HepG2 (cell line): Measurements from ENCODE around the gene TCAP.

ENCODE experiments used
- CTCF ChIP-seq: sonication (generic); formaldehyde crosslinking; IDR thresholded peaks from 2 replicates; pipeline ENCODE4 v1.5.0; 2020; ENCODE audit warnings: mild to moderate bottlenecking, missing genetic modification reagents, moderate library complexity
- EZH2 ChIP-seq: conservative IDR thresholded peaks from 2 replicates; pipeline ENCODE4 v1.6.1; 2012; ENCODE audit warnings: mild to moderate bottlenecking, low read depth, low read length, moderate library complexity
- GMEB2 ChIP-seq: IDR thresholded peaks from 2 replicates; pipeline ENCODE4 v1.6.1; 2016; ENCODE audit warnings: missing biosample characterization, missing genetic modification reagents, low read depth
- HMGXB4 ChIP-seq, 2 experiments: sonication (generic) in 1 of 2; formaldehyde crosslinking in 1 of 2; IDR thresholded peaks; 2 replicates each; pipeline versions ENCODE4 v1.4.0 to v1.6.1; 2018 to 2020; ENCODE audit warnings: missing genetic modification reagents in 2 of 2, borderline replicate concordance in 1 of 2, low read depth in 1 of 2, mild to moderate bottlenecking in 1 of 2, missing biosample characterization in 1 of 2
- KDM4B ChIP-seq: sonication (generic); formaldehyde crosslinking; IDR thresholded peaks from 2 replicates; pipeline ENCODE4 v1.4.0; 2020; ENCODE audit warnings: missing genetic modification reagents
- PHF8 ChIP-seq: sonication (generic); formaldehyde crosslinking; IDR thresholded peaks from 2 replicates; pipeline ENCODE4 v1.5.0; 2020; ENCODE audit warnings: missing genetic modification reagents
- SCMH1 ChIP-seq: sonication (generic); formaldehyde crosslinking; IDR thresholded peaks from 2 replicates; pipeline ENCODE4 v1.9.0; 2021; ENCODE audit warnings: missing genetic modification reagents, mild to moderate bottlenecking, borderline replicate concordance
- ZNF274 ChIP-seq: sonication (generic); formaldehyde crosslinking; IDR thresholded peaks from 2 replicates; pipeline ENCODE4 v1.5.1; 2020; ENCODE audit warnings: mild to moderate bottlenecking, missing genetic modification reagents
- ZNF687 ChIP-seq: sonication (generic); formaldehyde crosslinking; IDR thresholded peaks from 2 replicates; pipeline ENCODE4 v1.5.1; 2020; ENCODE audit warnings: mild to moderate bottlenecking, missing genetic modification reagents, moderate library complexity

- TF ChIP-seq ZNF687 (CRISPR knock-in tag) (no peak), ZNF274 (CRISPR knock-in tag) (no peak), PHF8 (no peak), CTCF (CRISPR knock-in tag) (peak; percentile 27), KDM4B (CRISPR knock-in tag) (no peak), HMGXB4 (CRISPR knock-in tag; IDR thresholded peaks at IDR 0.05; ENCODE audit: borderline replicate concordance in 1 of 2, low read depth in 1 of 2) (no peak), SCMH1 (CRISPR knock-in tag) (no peak), GMEB2 (no peak), EZH2 (no peak)
These were observed 39.8 kb downstream of the TCAP start for GRCh38 chr17:39704821-39705551.
